PC-9 (cell line): Measurements from ENCODE around the gene SPPL3. TPM values are rescaled to one million over a fixed set of nuclear protein-coding genes. Genes with fewer than 3 reads are reported as not detected.

Experiments used
- BruUV-seq: library from RNA; stranded (reverse); fragments of 400-500 nt; replicated peaks from 2 replicates; lab custom pipeline; 2021; lab: Mats Ljungman, UMichigan
- CTCF ChIA-PET: fragments of 300-600 bp; sonication (Branson Sonifier 250); formaldehyde crosslinking; loops from one replicate; lab custom pipeline; 2022; ENCODE audit warnings: antibody characterized with exemption; lab: Charles Lee
- POLR2A ChIA-PET: fragments of 300-600 bp; sonication (Branson Sonifier 250); formaldehyde crosslinking; loops from one replicate; lab custom pipeline; 2022; ENCODE audit warnings: antibody characterized with exemption; ENCODE audit not compliant: unreplicated experiment; lab: Charles Lee
- DNase-seq, 2 experiments: peaks; one replicate each; pipeline versions ENCODE4 v3.0.0 to v3.0.0-alpha.2; 2015 to 2022; ENCODE audit warnings: mixed read lengths in 1 of 2
- H2AFZ ChIP-seq: fragments of 200-600 bp; sonication (generic); 2 replicates; pipeline ENCODE4 v1.8.1; 2017; ENCODE audit warnings: antibody characterized with exemption
- H3F3A ChIP-seq: fragments of 200-600 bp; sonication (generic); 2 replicates; pipeline ENCODE4 v1.8.1; 2017; ENCODE audit warnings: antibody characterized with exemption, mild to moderate bottlenecking, low read depth; ENCODE audit not compliant: insufficient read depth
- H3K27ac ChIP-seq: fragments of 200-600 bp; sonication (generic); 2 replicates; pipeline ENCODE4 v1.6.1; 2016; ENCODE audit warnings: mixed run types
- H3K27me3 ChIP-seq: fragments of 200-600 bp; sonication (generic); 2 replicates; pipeline ENCODE4 v1.6.1; 2016; ENCODE audit warnings: low read depth, mixed run types; ENCODE audit not compliant: insufficient read depth
- H3K36me3 ChIP-seq: fragments of 200-600 bp; sonication (generic); 2 replicates; pipeline ENCODE4 v1.6.1; 2016; ENCODE audit warnings: low read depth, mixed run types
- H3K4me1 ChIP-seq: fragments of 200-600 bp; sonication (generic); replicated peaks from 2 replicates; pipeline ENCODE4 v1.6.1; 2016; ENCODE audit warnings: mixed run types; ENCODE audit not compliant: insufficient read depth
- H3K4me2 ChIP-seq: fragments of 200-600 bp; sonication (generic); 2 replicates; pipeline ENCODE4 v1.6.1; 2017; ENCODE audit warnings: mixed run types
- H3K4me3 ChIP-seq: fragments of 200-600 bp; sonication (generic); 2 replicates; pipeline ENCODE4 v1.6.1; 2016; ENCODE audit warnings: mixed run types
- H3K79me2 ChIP-seq: fragments of 200-600 bp; sonication (generic); 2 replicates; pipeline ENCODE4 v1.6.1; 2017; ENCODE audit warnings: low read depth, mixed run types
- H3K9me2 ChIP-seq: fragments of 200-600 bp; sonication (generic); 2 replicates; pipeline ENCODE4 v1.8.1; 2017; ENCODE audit warnings: mild to moderate bottlenecking; ENCODE audit not compliant: insufficient read depth
- H3K9me3 ChIP-seq: fragments of 200-600 bp; sonication (generic); 2 replicates; pipeline ENCODE4 v1.8.1; 2016; ENCODE audit warnings: low read depth; ENCODE audit not compliant: insufficient read depth
- H4K20me1 ChIP-seq: fragments of 200-600 bp; sonication (generic); 2 replicates; pipeline ENCODE4 v1.8.1; 2017; ENCODE audit not compliant: insufficient read depth
- EZH2 ChIP-seq: fragments of 200-600 bp; sonication (generic); IDR thresholded peaks from 2 replicates; pipeline ENCODE4 v1.8.0; 2017; ENCODE audit warnings: antibody characterized with exemption, low read depth
- intact Hi-C: fragments of 100-400 bp; cut with micrococcal nuclease; formaldehyde crosslinking; loops from one replicate; pipeline ENCODE4 v1.10.0; 2022; ENCODE audit not compliant: unreplicated experiment
- total RNA-seq: library from RNA; stranded (reverse); gene quantifications from 2 replicates; pipeline ENCODE4 v1.2.3, GENCODE V29; 2021
- TF ChIP-seq, protein P1 (sequence below): fragments of 200-600 bp; sonication (generic); conservative IDR thresholded peaks from 2 replicates; pipeline ENCODE4 v1.6.1; 2017; ENCODE audit warnings: mixed run types, antibody characterized with exemption, mild to moderate bottlenecking, moderate library complexity

Gene SPPL3
- total RNA-seq, 1 experiment from 2014 or later: 44.7 TPM

DNA sequence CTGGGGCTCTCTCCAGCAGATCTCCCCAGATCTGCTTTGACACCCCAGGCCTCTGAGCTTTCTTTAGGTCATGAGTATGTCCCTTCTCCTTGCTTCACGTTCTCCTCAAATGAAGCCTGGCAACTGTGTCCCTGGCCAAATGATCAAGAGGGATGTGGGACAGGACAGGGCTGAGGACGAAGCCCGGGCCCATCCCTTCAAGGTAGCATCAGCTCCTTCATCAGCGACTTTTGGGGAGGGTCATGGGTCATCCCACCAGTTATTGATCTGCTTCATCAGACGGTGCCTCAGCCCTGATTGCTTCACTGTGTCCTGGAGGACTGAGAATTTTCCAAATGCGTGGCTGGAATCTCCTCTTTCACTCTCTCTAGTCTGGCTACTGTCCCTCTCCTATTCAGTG, 146.2 kb downstream of the SPPL3 start:
- H4K20me1 ChIP-seq: no peaks in the 10 kb centered on the region
- CTCF ChIA-PET: no interaction called here
- H3K9me3 ChIP-seq: no peaks in the 10 kb centered on the region
- POLR2A ChIA-PET: no interaction called here
- DNase-seq: no peak
- H3K27me3 ChIP-seq: no peaks in the 10 kb centered on the region
- no peaks in the 10 kb centered on the region for H3K79me2 ChIP-seq
- no peak overlapping the region for H3K27ac ChIP-seq
- no peak overlapping the region for H2AFZ ChIP-seq
- no peak overlapping the region for H3K4me3 ChIP-seq
- H3K4me1 ChIP-seq: no peaks in the 10 kb centered on the region
- no peaks in the 10 kb centered on the region for H3K36me3 ChIP-seq
- H3K4me2 ChIP-seq: no peak overlapping the region
- TF ChIP-seq, protein P1, sequence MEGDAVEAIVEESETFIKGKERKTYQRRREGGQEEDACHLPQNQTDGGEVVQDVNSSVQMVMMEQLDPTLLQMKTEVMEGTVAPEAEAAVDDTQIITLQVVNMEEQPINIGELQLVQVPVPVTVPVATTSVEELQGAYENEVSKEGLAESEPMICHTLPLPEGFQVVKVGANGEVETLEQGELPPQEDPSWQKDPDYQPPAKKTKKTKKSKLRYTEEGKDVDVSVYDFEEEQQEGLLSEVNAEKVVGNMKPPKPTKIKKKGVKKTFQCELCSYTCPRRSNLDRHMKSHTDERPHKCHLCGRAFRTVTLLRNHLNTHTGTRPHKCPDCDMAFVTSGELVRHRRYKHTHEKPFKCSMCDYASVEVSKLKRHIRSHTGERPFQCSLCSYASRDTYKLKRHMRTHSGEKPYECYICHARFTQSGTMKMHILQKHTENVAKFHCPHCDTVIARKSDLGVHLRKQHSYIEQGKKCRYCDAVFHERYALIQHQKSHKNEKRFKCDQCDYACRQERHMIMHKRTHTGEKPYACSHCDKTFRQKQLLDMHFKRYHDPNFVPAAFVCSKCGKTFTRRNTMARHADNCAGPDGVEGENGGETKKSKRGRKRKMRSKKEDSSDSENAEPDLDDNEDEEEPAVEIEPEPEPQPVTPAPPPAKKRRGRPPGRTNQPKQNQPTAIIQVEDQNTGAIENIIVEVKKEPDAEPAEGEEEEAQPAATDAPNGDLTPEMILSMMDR: no peak
- no peak for TF ChIP-seq EZH2
- intact Hi-C loops: no loop called here
- H3F3A ChIP-seq: no peaks in the 10 kb centered on the region
- BruUV-seq: no TSS peak
- no peaks in the 10 kb centered on the region for H3K9me2 ChIP-seq

DNA sequence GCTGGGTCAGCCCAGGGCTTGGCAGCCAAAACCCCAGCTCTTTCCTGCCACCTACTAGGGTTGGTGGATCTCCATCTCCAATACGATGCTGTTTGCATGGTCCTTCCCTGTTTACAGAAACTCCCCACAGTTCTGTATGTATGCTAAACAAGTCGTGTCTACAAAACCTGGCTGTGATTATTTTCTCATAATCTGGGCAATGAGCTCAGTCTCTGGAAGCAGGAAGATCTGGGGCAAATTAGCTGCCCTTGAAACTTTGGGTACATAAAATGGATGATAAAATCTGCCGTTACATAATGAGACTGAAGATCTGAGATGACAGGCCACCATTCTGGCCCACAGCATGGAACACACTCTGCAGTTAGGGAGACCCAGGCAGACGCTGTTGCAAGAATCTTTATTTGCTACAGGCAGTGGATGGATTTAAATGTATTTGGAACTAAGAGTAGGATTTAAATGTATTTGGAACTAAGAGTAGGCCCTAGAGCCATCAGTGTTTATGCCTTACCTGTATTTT, 146.9 kb downstream of the SPPL3 start:
- POLR2A ChIA-PET: no interaction called here
- CTCF ChIA-PET: interaction anchor here (0.6 kb wide), 1 partner anchor 107 kb away, joined by 5 read pairs; no protein-coding TSS in a partner anchor
- intact Hi-C loops: no loop called here

DNA sequence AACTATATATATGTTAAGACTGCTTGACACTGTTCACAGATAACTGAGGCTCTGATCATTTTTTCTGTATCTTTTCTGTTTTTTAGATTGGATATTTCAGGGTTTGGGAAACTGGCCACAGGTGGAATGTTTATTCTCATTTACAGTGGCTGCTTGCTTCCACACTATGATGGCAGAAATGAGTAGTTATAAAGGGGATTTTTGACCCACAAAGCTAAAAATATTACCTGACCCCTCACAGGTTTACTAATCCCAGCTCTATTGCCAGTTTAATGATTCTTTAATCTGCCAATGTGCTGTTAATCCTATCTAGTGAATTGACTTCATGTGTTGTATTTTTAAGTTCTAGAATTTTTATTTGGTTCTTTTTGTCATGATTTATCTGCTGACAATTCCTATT, 148.9 kb downstream of the SPPL3 start:
- H3K4me2 ChIP-seq: no peak overlapping the region
- CTCF ChIA-PET: no interaction called here
- no peaks in the 10 kb centered on the region for H3K9me3 ChIP-seq
- no peak overlapping the region for H3K4me3 ChIP-seq
- TF ChIP-seq EZH2: no peak
- TF ChIP-seq, protein P1: no peak
- H4K20me1 ChIP-seq: no peaks in the 10 kb centered on the region
- no TSS peak for BruUV-seq
- no peaks in the 10 kb centered on the region for H3K4me1 ChIP-seq
- H3K9me2 ChIP-seq: no peaks in the 10 kb centered on the region
- H3K27ac ChIP-seq: no peak overlapping the region
- POLR2A ChIA-PET: no interaction called here
- H3K79me2 ChIP-seq: no peaks in the 10 kb centered on the region
- no peaks in the 10 kb centered on the region for H3F3A ChIP-seq
- intact Hi-C loops: no loop called here
- H3K27me3 ChIP-seq: no peaks in the 10 kb centered on the region
- H2AFZ ChIP-seq: no peak overlapping the region
- no peak for DNase-seq
- H3K36me3 ChIP-seq: no peaks in the 10 kb centered on the region

More for the DNA sequence above, 146.9 kb downstream of the SPPL3 start:
- Histone ChIP-seq H3F3A (no peaks in the 10 kb centered on the region), H3K36me3 (no peaks in the 10 kb centered on the region), H4K20me1 (no peaks in the 10 kb centered on the region), H3K4me1 (no peaks in the 10 kb centered on the region), H3K9me2 (no peaks in the 10 kb centered on the region), H3K27ac (no peak overlapping the region), H3K4me3 (no peak overlapping the region), H3K79me2 (no peaks in the 10 kb centered on the region), H2AFZ (no peak overlapping the region), H3K27me3 (no peaks in the 10 kb centered on the region), H3K4me2 (no peak overlapping the region), H3K9me3 (no peaks in the 10 kb centered on the region)
- TF ChIP-seq, protein P1: no peak
- TF ChIP-seq EZH2: no peak
- no TSS peak for BruUV-seq
- DNase-seq: no peak
